ENCODE measurements around the gene ITCH. TPM values are rescaled to one million over a fixed set of nuclear protein-coding genes. Genes with fewer than 3 reads are reported as not detected.
"Not testable (repeated sequence)": the region's sequence is repeated elsewhere in the genome, so short reads cannot be mapped to it uniquely, and the experiment has no call there.

The ITCH gene
- total RNA-seq, 2 donors from 2014 or later, result 35.6 to 40.2 TPM

DNA sequence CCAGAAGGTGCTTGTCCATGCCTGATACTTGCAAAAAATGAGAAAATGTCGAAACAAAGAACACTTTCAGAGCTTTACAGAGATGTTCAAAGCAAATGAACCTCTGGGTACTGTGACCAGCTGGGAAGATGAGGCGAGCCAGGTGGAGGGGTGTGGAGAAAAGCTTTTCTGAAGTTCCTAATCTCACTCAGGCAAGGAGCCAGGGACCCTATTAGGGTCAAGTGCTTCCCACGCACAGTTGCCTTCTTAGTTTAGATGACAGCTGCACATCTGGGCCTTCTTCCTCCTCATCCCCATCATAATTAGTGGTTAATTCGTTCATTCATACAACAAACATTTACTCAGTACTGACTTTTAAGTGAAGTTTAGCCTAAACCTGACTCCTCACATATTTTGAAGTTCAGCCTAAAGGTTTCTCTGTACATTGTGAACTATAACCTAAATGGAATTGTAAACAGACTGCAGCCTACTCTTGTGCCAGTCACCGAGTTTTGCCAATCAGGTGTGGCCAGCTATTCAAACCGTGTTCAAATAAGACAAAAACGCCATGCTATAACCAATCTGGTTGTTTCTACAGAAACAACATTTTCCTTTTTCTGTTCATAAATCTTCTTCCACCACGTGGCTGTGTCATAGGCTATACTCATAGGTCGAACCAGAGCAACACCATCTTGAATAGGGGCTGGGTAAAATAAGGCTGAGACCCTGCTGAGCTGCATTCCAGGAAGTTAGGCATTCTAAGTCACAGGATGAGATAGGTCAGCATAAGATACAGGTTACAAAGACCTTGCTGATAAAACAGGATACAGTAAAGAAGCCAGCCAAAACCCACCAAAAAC, 40.6 kb upstream of the ITCH start:
- TF ChIP-seq, protein P1, sequence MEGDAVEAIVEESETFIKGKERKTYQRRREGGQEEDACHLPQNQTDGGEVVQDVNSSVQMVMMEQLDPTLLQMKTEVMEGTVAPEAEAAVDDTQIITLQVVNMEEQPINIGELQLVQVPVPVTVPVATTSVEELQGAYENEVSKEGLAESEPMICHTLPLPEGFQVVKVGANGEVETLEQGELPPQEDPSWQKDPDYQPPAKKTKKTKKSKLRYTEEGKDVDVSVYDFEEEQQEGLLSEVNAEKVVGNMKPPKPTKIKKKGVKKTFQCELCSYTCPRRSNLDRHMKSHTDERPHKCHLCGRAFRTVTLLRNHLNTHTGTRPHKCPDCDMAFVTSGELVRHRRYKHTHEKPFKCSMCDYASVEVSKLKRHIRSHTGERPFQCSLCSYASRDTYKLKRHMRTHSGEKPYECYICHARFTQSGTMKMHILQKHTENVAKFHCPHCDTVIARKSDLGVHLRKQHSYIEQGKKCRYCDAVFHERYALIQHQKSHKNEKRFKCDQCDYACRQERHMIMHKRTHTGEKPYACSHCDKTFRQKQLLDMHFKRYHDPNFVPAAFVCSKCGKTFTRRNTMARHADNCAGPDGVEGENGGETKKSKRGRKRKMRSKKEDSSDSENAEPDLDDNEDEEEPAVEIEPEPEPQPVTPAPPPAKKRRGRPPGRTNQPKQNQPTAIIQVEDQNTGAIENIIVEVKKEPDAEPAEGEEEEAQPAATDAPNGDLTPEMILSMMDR (IDR thresholded peaks at IDR 0.05), result no peak
- no peak for DNase-seq (ENCODE audit: low spot score)
- Histone ChIP-seq H3K4me1 (peaks cover 0 to 10% of the 10 kb centered on the region in 2 donors), H3K36me3 (no peaks in the 10 kb centered on the region), H3K27ac (no peak overlapping the region), H3K9me3 (no peaks in the 10 kb centered on the region), H3K4me3 (no peak overlapping the region), H3K27me3 (no peaks in the 10 kb centered on the region)

DNA sequence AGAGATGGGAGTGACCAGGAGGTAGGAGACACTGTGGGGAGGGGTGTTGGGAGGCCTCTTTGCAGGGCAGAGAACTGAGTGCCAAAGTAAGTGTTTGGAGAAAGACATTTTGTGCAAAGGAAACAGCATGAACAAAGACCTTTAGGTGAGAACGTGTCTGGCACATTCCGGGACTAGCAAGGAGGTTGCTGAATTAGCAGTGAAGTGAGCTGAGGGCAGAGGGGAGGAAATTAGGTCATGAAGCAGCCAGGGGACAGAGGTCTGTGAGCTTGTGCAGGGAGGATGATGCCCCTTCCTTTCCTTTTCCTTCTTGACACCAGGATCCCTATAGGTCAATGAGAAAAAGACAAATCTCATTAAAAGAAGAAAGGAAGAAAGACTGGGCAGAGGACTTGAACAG, 38.5 kb upstream of the ITCH start:
- TF ChIP-seq, protein P1 (IDR thresholded peaks at IDR 0.05), result no peak
- Histone ChIP-seq H3K36me3 (no peaks in the 10 kb centered on the region), H3K27ac (no peak overlapping the region), H3K9me3 (no peaks in the 10 kb centered on the region), H3K27me3 (no peaks in the 10 kb centered on the region), H3K4me3 (no peak overlapping the region), H3K4me1 (peaks cover 0 to 10% of the 10 kb centered on the region in 2 donors)
- no peak for DNase-seq (ENCODE audit: low spot score)

DNA sequence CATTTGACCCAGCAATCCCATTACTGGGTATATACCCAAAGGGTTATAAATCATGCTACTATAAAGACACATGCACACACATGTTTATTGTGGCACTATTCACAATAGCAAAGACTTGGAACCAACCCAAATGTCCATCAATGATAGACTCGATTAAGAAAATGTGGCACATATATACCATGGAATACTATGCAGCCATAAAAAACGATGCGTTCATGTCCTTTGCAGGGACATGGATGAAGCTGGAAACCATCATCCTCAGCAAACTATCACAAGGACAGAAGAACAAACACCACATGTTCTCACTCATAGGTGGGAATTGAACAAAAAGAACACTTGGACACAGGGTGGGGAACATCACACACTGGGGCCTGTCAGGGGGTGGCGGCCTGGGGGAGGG, 34.9 kb upstream of the ITCH start:
- not testable (repeated sequence) for H3K9me3 ChIP-seq; DNase-seq (ENCODE audit: low spot score); H3K36me3 ChIP-seq; H3K4me1 ChIP-seq; H3K27ac ChIP-seq; H3K4me3 ChIP-seq; H3K27me3 ChIP-seq

DNA sequence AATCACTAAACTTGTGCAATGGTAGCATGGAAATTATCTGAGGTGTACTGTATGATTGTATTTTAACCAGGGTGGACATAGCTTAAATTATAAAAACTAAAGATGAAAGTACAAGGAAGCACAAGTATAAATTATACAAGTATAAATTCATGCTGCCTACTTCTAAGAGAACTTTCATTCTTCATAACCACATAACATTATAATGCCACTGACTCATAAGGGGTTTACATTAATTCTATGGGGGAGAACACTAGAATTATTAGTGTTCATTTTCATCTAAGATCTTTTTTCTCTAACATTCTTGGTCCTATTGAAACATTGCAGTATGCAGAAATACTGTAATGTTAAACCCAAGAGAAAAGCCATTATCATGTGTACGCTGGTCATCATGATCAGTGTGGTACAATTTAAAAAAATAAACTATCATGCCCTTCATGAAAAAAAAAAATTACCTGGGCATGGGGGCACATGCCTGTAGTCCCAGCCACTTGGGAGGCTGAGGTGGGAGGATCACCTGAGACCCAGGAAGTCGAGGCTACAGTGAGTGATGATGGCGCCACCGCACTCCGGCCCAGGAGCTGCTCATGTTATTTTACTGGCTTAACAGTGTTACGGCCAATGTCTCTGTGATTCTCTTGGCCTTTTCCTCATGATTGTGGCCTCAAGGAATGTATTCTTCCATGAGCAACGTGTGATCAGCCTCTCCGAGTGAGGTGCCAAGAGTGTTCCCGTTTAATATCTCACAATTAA, 34.0 kb upstream of the ITCH start:
- no peaks in the 10 kb centered on the region for H3K27me3 ChIP-seq
- H3K27ac ChIP-seq, result no peak overlapping the region
- H3K4me1 ChIP-seq, result peaks cover 0 to 8% of the 10 kb centered on the region in 2 donors
- H3K4me3 ChIP-seq, result no peak overlapping the region
- DNase-seq (ENCODE audit: low spot score), result no peak
- no peaks in the 10 kb centered on the region for H3K9me3 ChIP-seq
- H3K36me3 ChIP-seq, result no peaks in the 10 kb centered on the region
- TF ChIP-seq, protein P1 (IDR thresholded peaks at IDR 0.05), result no peak

DNA sequence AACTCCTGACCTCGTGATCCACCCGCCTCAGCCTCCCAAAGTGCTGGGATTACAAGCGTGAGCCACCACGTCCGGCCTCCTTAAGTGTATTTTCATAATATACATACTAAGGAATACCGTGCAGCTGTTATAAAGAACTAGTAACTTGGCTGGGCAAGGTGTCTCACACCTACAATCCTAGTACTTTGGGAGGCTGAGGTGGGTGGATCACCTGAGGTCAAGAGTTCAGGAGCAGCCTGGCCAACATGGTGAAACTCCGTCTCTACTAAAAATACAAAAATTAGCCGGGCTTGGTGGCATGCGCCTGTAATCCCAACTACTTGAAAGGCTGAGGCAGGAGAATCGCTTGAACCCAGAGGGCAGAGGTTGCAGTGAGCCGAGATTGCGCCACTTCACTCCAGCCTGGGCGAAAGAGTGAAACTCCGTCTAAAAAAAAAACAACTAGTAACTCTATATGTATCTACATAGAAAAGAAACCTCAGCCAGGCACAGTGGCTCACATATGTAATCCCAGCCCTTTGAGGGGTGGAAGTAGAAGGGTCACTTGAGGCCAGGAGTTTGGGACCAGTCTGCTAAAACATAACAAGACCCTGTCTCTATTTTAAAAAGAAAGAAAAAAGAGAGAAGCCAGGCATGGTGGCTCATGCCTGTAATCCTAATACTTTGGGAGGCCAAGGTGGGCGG, 32.1 kb upstream of the ITCH start:
- H3K4me3 ChIP-seq; H3K9me3 ChIP-seq; H3K36me3 ChIP-seq; H3K27ac ChIP-seq; H3K27me3 ChIP-seq; H3K4me1 ChIP-seq; DNase-seq (ENCODE audit: low spot score): not testable (repeated sequence)

DNA sequence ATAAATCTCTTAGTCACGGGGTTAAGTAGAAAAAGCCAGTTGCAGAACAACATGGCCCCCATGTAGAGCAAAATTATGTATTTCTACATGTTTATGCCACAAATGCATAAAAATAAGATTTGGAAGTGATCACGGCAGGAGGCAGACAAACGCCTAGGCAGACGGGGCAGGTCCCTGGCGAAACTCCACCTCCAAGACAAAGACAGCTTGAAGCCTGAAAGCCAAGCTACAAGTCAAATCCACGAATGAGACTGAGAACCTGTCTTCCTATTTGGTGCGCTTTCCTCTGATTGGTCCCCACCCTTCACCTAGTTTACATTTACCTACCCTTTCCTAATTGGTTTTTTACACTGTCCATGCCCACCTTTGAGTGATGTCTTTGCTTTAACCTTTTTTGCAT, 31.2 kb upstream of the ITCH start:
- no peaks in the 10 kb centered on the region for H3K36me3 ChIP-seq
- no peaks in the 10 kb centered on the region for H3K9me3 ChIP-seq
- TF ChIP-seq, protein P1 (IDR thresholded peaks at IDR 0.05), result no peak
- no peak overlapping the region for H3K27ac ChIP-seq
- no peaks in the 10 kb centered on the region for H3K4me1 ChIP-seq
- H3K4me3 ChIP-seq, result no peak overlapping the region
- DNase-seq (ENCODE audit: low spot score), result no peak
- H3K27me3 ChIP-seq, result no peaks in the 10 kb centered on the region
